Upper lobe of left lung (tissue), 6 donors: ENCODE measurements around the gene MARK3. TPM values are rescaled to one million over a fixed set of nuclear protein-coding genes. Genes with fewer than 3 reads are reported as not detected.
A peak's percentile ranks its signal among the peaks of the same experiment; 100 is the strongest.

Experiments used
- ATAC-seq, 2 donors: fragments of 200-7000 bp; cut with Tn5 transposase; one replicate each; pipeline ENCODE4 v1.9.1; 2022; ENCODE audit warnings: mild to moderate bottlenecking in 2 of 2, moderate library complexity in 2 of 2; ENCODE audit not compliant: low FRiP score in 2 of 2
- DNase-seq, 2 donors: peaks; one replicate each; pipeline ENCODE4 v3.0.0-alpha.2; 2019 to 2020
- H3K27ac ChIP-seq, 4 donors: fragments of 200-600 bp; sonication (generic); one replicate each; pipeline ENCODE4 v1.5.1; 2016 to 2019
- H3K27me3 ChIP-seq, 4 donors: fragments of 200-600 bp; sonication (generic); one replicate each; pipeline ENCODE4 v1.5.1; 2017 to 2019
- H3K36me3 ChIP-seq, 4 donors: fragments of 200-600 bp; sonication (generic); one replicate each; pipeline ENCODE4 v1.5.1; 2016 to 2019
- H3K4me1 ChIP-seq, 4 donors: fragments of 200-600 bp; sonication (generic); one replicate each; pipeline ENCODE4 v1.5.1; 2018 to 2019
- H3K4me3 ChIP-seq, 4 donors: fragments of 200-600 bp; sonication (generic); one replicate each; pipeline ENCODE4 v1.5.1; 2017 to 2019; ENCODE audit warnings: mild to moderate bottlenecking in 2 of 4, moderate library complexity in 1 of 4
- H3K9me3 ChIP-seq, 4 donors: fragments of 200-600 bp; sonication (generic); one replicate each; pipeline ENCODE4 v1.5.1; 2018 to 2019
- CTCF ChIP-seq, 6 experiments: fragments of 450-650 bp in 4 of 6; fragments of 200-600 bp in 2 of 6; sonication (generic) in 2 of 6; IDR thresholded peaks; one replicate each; pipeline ENCODE4 v1.5.1; 2016 to 2019; ENCODE audit warnings: antibody characterized with exemption in 6 of 6
- EP300 ChIP-seq, 4 donors: sonication (generic); formaldehyde crosslinking; IDR thresholded peaks; one replicate each; pipeline ENCODE4 v1.5.1; 2017; ENCODE audit warnings: antibody characterized with exemption in 4 of 4, control low read depth in 2 of 4
- POLR2A ChIP-seq, 4 donors: fragments of 450-650 bp; IDR thresholded peaks; one replicate each; pipeline ENCODE4 v1.5.1; 2016 to 2017; ENCODE audit warnings: antibody characterized with exemption in 4 of 4, mild to moderate bottlenecking in 2 of 4
- POLR2AphosphoS5 ChIP-seq, 2 donors: sonication (generic); formaldehyde crosslinking; IDR thresholded peaks; one replicate each; pipeline ENCODE4 v1.5.1; 2017; ENCODE audit warnings: antibody characterized with exemption in 2 of 2
- WGBS, 2 donors: methylation state at CpG; one replicate each; pipeline ENCODE4 v1.1.5; 2017 to 2018; 5-methylcytosine and 5-hydroxymethylcytosine counted together
- total RNA-seq, 6 donors: library from RNA; depleted of rRNA in 4 of 6; stranded (reverse); fragments of >200 nt in 4 of 6; gene quantifications; one replicate each; pipeline versions ENCODE4 v1.1.0 to v1.2.1, GENCODE V29; 2016 to 2021
- donor health status: DM: no; HTN: no; CAD: no; lungs with moderate emphysema.
- donor health status: DM: no; HTN: yes; CAD: no; lungs with severe emphysema.

The MARK3 gene
- total RNA-seq, 6 donors from 2014 or later, result 84.5 to 190 (median 132) TPM

- TF ChIP-seq POLR2A (IDR thresholded peaks at IDR 0.05) (no peak), CTCF (IDR thresholded peaks at IDR 0.05) (no peak), POLR2AphosphoS5 (IDR thresholded peaks at IDR 0.05) (no peak), EP300 (IDR thresholded peaks at IDR 0.05) (no peak)
- DNase-seq (peak in 1 of 2 donors; percentile 82), ATAC-seq (no peak)
- H3K27me3 ChIP-seq, result no peaks in the 10 kb centered on the region
- 34 to 65% methylated on average over 6 to 30 of the region's 30 CpGs for WGBS, 2 donors
- no peak overlapping the region for H3K4me3 ChIP-seq
- peak overlapping the region; percentile 66 to 91 (median 78) for H3K27ac ChIP-seq
- peaks cover 35 to 47% (median 41%) of the 10 kb centered on the region in 4 donors for H3K4me1 ChIP-seq
- peaks cover 0 to 24% (median 11%) of the 10 kb centered on the region in 4 donors for H3K36me3 ChIP-seq
- H3K9me3 ChIP-seq, result no peaks in the 10 kb centered on the region
Measured at GRCh38 chr14:103538291-103539055, 153.3 kb downstream of the MARK3 start.

GRCh38 chr14:103539056-103539825 is 154.0 kb downstream of the MARK3 start:
- WGBS, 2 donors, result 69 to 72% methylated on average over 26 to 28 of the region's 28 CpGs
- peaks cover 42 to 54% (median 47%) of the 10 kb centered on the region in 4 donors for H3K4me1 ChIP-seq
- no peak for ATAC-seq
- H3K4me3 ChIP-seq, result no peak overlapping the region
- H3K9me3 ChIP-seq, result no peaks in the 10 kb centered on the region
- H3K27me3 ChIP-seq, result no peaks in the 10 kb centered on the region
- peak overlapping the region; percentile 66 to 91 (median 78) for H3K27ac ChIP-seq
- DNase-seq, result peak in 1 of 2 donors; percentile 75
- peaks cover 0 to 17% (median 7%) of the 10 kb centered on the region in 4 donors for H3K36me3 ChIP-seq
- TF ChIP-seq EP300 (IDR thresholded peaks at IDR 0.05) (no peak), CTCF (IDR thresholded peaks at IDR 0.05) (peak in 1 of 6 experiments; percentile 14), POLR2AphosphoS5 (IDR thresholded peaks at IDR 0.05) (no peak)

- H3K27me3 ChIP-seq, result no peaks in the 10 kb centered on the region
- H3K4me1 ChIP-seq, result peaks cover 46 to 63% (median 49%) of the 10 kb centered on the region in 4 donors
- DNase-seq (peak in 1 of 2 donors; percentile 81), ATAC-seq (no peak)
- H3K27ac ChIP-seq, result peak overlapping the region; percentile 84 to 91 (median 88)
- H3K36me3 ChIP-seq, result no peaks in the 10 kb centered on the region
- no peak overlapping the region for H3K4me3 ChIP-seq
- no peaks in the 10 kb centered on the region for H3K9me3 ChIP-seq
- WGBS, 2 donors, result 30 to 69% methylated on average over 3 to 10 of the region's 17 CpGs
- no peak for TF ChIP-seq EP300 (IDR thresholded peaks at IDR 0.05)
- no peak for TF ChIP-seq POLR2AphosphoS5 (IDR thresholded peaks at IDR 0.05)
- TF ChIP-seq CTCF (IDR thresholded peaks at IDR 0.05), result no peak
- TF ChIP-seq POLR2A (IDR thresholded peaks at IDR 0.05), result no peak
Measured at GRCh38 chr14:103540821-103541708, 155.8 kb downstream of the MARK3 start.

GRCh38 chr14:103541709-103542604 is 156.7 kb downstream of the MARK3 start:
- no peaks in the 10 kb centered on the region for H3K27me3 ChIP-seq
- peak overlapping the region; percentile 84 to 91 (median 88) for H3K27ac ChIP-seq
- no peaks in the 10 kb centered on the region for H3K9me3 ChIP-seq
- H3K4me1 ChIP-seq, result peaks cover 49 to 70% (median 54%) of the 10 kb centered on the region in 4 donors
- H3K36me3 ChIP-seq, result no peaks in the 10 kb centered on the region
- peak in 1 of 6 experiments; percentile 23 for TF ChIP-seq CTCF (IDR thresholded peaks at IDR 0.05)
- no peak for TF ChIP-seq POLR2AphosphoS5 (IDR thresholded peaks at IDR 0.05)
- ATAC-seq (no peak), DNase-seq (peak; percentile 38 to 77)
- no peak overlapping the region for H3K4me3 ChIP-seq
- WGBS, 2 donors, result 68 to 70% methylated on average over 15 to 22 of the region's 33 CpGs
